HG03039 (cell line): ENCODE data around the gene DGAT2.
A peak's percentile ranks its signal among the peaks of the same experiment; 100 is the strongest.

Source experiments
- ATAC-seq: cut with Tn5 transposase; IDR thresholded peaks from one replicate; pipeline ENCODE4 v1.9.1; 2021; ENCODE audit warnings: mild to moderate bottlenecking, moderate library complexity; ENCODE audit not compliant: unreplicated experiment

The DGAT2 gene

GRCh38 chr11:75800136-75800675 is 31.6 kb downstream of the DGAT2 start:
- no peak for ATAC-seq

- ATAC-seq, result no peak
These were observed 32.3 kb downstream of the DGAT2 start for GRCh38 chr11:75800728-75801361.

- no peak for ATAC-seq
These were observed 32.9 kb downstream of the DGAT2 start for GRCh38 chr11:75801362-75802020.

- ATAC-seq, result no peak
These were observed 33.7 kb downstream of the DGAT2 start for GRCh38 chr11:75802021-75802912.

GRCh38 chr11:75802913-75803820 is 34.6 kb downstream of the DGAT2 start:
- no peak for ATAC-seq

- ATAC-seq, result no peak
These were observed 40.5 kb downstream of the DGAT2 start for GRCh38 chr11:75809111-75809510.

- no peak for ATAC-seq
These were observed 41.4 kb downstream of the DGAT2 start for GRCh38 chr11:75809991-75810390.

- ATAC-seq, result no peak
These were observed 42.2 kb downstream of the DGAT2 start for GRCh38 chr11:75810637-75811390.

GRCh38 chr11:75811485-75811884 is 42.9 kb downstream of the DGAT2 start:
- ATAC-seq, result no peak

GRCh38 chr11:75812542-75813040 is 44.0 kb downstream of the DGAT2 start:
- ATAC-seq, result no peak

GRCh38 chr11:75813124-75813523 is 44.5 kb downstream of the DGAT2 start:
- no peak for ATAC-seq

GRCh38 chr11:75813622-75814039 is 45.1 kb downstream of the DGAT2 start:
- no peak for ATAC-seq

- ATAC-seq, result peak; percentile 14
These were observed 45.7 kb downstream of the DGAT2 start for GRCh38 chr11:75814363-75814676.

GRCh38 chr11:75814677-75815344 is 46.2 kb downstream of the DGAT2 start, which contains the start of gene UVRAG:
Gene UVRAG (plus strand): TSS chr11:75815210. CDS start chr11:75815408, 198 bp downstream.
- ATAC-seq, result peak; percentile 57

GRCh38 chr11:75815345-75816168 is 47.0 kb downstream of the DGAT2 start:
- peak; percentile 17 for ATAC-seq

GRCh38 chr11:75816561-75817239 is 48.1 kb downstream of the DGAT2 start:
- no peak for ATAC-seq

GRCh38 chr11:75820645-75821044 is 52.1 kb downstream of the DGAT2 start:
- ATAC-seq, result no peak

- no peak for ATAC-seq
These were observed 52.6 kb downstream of the DGAT2 start for GRCh38 chr11:75821202-75821601.
